CD4-positive, alpha-beta T cell treated with Interferon gamma for 1 hour (primary cell): Measurements from ENCODE around the gene GGT5.
"Not testable (repeated sequence)": the region's sequence is repeated elsewhere in the genome, so short reads cannot be mapped to it uniquely, and the experiment has no call there.

ENCODE experiments used
- DNase-seq: peaks from one replicate; pipeline ENCODE4 v3.0.0-alpha.2; 2020

GGT5 gene

GRCh38 chr22:24200619-24201212, 44.2 kb downstream of the GGT5 start:
- no peak for DNase-seq

GRCh38 chr22:24198682-24199052, 46.2 kb downstream of the GGT5 start:
- DNase-seq = no peak

DNA sequence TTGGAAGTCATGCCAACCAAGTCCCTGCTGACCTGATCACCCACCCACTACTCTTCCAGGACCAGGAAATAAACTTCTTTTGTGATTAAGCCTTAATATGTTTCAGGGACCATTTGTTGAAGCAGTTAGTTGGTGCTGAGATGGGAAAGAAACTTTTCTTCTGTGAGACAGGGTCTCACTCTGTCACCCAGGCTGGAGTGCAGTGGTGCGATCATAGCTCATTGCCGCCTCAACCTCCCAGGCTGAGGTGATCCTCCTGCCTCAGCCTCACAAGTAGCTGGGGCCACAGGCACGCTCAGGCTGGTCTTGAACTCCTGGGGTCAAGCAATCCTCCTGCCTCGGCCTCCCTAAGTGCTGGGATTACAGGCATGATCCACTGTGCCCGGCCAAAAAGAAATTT, 53.0 kb downstream of the GGT5 start:
- no peak for DNase-seq

GRCh38 chr22:24191381-24191841, 53.5 kb downstream of the GGT5 start:
- DNase-seq = no peak

- DNase-seq = no peak
Observed at GRCh38 chr22:24190596-24191208, 54.2 kb downstream of the GGT5 start.

DNA sequence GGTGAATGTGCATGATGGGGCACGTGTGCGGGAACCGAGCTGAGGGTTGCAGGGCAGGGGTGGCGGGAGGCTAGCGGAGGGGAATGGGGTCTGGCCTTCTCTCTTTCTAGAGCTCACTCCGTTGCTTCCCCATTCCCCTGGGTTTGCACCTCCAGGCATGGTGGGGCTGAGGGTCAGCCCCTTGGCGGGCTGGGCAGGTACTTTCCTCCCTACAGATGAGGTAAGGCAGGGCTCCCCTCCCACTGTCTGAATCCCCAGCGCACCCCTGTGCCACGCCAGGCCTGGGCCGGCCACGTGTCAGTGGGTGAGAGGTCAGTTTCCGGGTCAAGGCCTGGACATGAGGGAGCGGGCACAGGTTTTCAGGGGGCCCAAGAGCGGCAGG, 54.7 kb downstream of the GGT5 start:
- no peak for DNase-seq

- peak; percentile 45 for DNase-seq
Observed at GRCh38 chr22:24189249-24190158, 55.4 kb downstream of the GGT5 start.

DNA sequence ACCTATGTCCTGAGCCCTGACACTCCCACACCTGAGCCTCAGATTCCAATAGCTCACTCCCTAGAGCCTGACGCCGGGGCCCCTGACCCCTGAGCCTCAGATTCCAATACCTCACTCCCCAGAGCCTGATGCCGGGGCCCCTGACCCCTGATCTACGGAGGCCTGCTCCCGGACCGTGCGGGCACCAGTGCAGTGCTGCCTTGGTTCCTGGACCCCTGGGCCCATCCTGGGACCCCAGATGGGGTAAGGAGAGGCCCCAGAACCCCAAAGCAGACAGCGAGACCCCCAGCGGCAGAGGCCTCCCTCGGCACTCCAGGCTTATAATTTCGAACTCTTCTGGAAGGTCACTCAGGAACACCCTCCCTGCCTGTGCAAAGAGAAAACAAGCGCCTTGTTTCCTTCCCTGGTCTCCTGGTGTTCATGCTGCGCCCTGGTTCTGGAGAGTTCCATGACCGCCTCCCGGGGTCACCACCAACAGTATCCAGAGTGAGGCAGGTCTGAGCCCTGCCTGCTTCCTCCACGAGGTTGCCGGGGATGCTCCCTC, 56.1 kb downstream of the GGT5 start:
- no peak for DNase-seq

GRCh38 chr22:24187731-24188644, 56.9 kb downstream of the GGT5 start:
- DNase-seq = no peak

DNA sequence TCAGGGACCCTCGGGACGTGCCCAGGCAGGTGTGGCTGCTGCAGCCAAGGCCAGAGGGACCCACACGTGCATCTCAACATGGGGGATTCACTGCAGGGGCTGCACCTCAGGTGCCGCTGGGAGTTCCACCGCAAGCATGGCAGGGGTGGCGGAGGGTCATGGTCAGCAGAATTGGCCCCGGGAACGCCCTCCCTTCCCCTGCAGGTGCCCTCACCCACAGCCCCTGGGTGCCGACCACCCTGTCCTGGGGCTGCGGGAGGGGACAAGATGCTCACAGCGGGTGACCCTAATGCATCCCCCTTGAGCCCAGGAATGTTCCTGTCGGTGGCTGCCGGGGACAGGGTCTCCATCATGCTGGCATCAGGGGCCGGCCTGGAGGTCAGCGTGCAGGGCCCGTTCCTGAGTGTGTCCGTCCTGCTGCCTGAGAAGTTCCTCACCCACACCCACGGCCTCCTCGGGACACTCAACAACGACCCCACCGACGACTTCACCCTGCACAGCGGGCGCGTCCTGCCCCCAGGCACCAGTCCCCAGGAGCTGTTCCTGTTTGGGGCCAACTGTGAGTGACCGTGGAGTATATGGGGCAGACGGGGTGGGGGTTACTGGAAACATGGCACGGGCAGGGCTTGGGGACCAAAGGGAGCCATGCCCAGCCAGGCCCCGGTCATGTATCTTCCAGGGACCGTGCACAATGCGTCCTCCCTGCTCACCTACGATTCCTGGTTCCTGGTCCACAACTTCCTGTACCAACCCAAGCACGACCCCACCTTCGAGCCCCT, 57.8 kb downstream of the GGT5 start:
- DNase-seq = no peak

DNA sequence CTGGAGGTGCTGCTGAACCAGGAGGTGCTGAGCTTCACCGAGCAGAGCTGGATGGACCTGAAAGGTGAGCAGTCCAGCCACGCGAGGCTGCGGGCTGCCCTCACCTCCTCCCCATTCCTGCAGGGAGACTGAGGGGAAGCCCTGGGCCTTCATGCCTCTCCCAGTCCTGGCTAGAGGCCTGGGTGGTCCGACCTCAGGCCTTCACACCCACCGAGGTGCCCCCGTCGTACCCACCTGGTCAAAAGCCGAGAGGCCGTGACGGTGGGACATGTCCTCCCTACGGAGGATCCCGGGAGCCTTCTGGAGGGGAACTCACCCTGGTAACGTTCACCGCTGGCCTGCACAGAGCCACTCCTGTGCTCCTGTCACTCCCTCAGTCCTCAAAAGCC, 58.5 kb downstream of the GGT5 start:
- DNase-seq = no peak

DNA sequence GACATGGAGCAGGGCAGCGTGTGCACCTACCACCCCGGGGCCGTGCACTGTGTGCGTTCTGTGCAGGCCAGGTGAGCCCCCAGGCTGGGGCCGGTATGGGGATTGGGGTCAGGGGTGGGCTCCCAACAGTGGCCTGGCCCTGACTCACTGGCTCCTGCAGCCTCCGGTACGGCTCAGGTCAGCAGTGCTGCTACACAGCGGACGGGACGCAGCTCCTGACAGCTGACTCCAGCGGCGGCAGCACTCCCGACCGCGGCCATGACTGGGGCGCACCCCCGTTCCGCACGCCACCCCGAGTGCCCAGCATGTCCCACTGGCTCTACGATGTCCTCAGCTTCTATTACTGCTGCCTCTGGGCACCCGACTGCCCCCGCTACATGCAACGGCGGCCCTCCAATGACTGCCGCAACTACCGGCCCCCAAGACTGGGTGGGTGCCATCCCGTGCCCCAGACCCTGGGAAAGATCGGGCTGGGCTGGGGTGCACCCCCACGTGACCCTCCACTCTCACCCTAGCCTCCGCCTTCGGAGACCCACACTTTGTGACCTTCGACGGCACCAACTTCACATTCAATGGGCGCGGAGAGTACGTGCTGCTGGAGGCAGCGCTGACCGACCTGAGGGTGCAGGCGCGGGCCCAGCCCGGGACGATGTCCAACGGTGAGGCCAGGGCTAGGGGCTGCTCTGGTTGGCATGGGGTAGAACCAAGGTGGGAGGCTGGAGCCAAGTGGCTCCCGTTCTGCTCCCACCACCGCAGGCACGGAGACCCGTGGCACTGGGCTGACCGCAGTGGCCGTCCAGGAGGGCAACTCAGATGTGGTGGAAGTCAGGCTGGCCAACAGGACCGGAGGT, 59.2 kb downstream of the GGT5 start:
- DNase-seq = no peak

GRCh38 chr22:24185001-24185500, 59.8 kb downstream of the GGT5 start:
- no peak for DNase-seq

DNA sequence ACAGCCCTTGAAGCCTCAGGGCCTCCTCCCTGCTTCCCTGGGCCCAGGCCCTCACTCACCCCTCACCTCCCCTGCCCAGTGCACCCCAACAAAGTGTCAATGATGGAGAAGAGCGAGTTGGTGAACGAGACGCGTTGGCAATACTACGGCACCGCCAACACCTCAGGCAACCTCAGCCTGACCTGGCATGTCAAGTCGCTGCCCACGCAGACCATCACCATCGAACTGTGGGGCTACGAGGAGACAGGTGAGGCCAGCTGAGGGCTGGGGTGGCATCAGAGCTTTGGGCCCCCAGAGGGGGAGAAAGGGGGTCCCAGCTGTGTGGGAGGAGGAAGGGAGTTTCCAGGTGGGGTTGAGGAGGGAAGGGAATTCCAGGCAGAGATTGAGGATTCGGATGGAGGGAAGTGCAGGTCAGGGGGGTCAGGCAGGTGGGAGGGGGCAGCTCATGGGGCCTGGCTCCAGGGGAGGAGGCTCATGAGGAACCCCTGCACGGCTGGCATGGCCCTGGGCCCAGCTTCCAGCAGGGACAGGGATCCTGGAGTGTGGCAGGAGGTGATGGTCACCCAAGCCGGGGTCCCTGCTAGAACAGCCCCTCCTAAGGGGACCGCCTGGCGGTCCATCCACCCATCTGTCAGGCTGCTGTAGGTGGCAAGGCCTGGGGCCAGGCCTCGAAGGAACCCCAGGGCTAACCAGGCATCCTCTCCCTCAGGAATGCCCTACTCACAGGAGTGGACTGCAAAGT, 60.7 kb downstream of the GGT5 start:
- no peak for DNase-seq

- DNase-seq = no peak
Observed at GRCh38 chr22:24183321-24184031, 61.4 kb downstream of the GGT5 start.

DNA sequence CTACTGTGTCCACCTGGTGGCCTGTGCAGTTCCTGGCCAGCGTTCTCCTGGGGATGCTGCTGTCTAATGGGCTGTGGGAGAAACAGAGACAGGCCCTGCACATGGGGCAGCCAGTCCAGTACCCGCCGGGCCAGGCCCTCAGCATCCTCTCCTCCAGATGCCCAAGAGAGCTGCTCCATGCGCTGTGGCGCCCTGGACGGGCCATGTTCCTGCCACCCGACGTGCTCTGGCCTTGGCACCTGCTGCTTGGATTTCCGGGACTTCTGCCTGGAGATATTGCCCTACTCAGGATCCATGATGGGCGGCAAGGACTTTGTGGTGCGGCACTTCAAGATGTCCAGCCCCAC, 62.0 kb downstream of the GGT5 start:
- not testable (repeated sequence) for DNase-seq

DNA sequence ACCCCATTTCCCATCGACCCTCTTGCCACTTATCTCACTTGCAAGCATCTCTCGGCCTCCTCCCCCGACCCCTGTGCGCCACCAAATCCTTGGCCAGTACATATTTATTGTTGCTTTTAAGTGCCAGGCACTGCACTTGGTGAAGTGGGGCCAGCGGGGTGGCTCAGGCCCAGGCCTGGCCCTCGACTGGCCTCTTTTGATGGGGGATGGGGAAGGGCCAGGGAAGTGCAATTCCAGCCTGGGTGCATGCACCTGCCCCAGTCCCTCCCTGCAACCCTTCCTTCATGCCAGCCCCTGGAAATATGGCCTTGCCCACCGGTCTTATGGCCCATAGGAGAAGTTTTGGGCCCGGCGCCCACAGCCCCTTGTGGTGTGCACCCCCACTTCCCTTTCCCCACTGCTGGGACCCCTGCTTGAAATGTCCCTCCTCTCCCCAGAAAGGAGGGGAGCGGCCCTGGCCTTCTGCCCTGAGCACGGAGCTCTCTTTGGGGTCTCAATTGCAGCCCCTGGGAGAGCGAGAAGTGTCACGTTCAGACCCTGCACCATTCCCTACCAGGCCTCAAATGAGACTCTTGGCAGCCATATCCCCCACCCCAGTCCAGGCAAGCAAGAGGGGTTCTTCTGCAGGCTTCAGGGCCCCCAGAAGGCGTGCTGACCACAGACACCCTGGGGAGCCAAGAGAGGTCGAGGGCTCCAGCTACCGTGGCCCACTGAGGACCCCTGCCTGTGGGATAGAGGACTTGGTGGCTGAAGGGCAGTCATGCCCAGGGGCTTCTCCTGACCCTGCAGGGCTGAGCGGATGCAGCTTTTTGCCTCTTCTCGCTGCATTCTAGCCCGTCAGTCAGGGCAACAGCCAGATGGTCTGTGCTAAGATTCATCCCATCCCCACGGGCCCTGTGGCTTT, 62.6 kb downstream of the GGT5 start:
- DNase-seq = no peak
